NCI-H1417 (cell line): ENCODE results near the gene SUPT3H.

Experiments used
- DNase-seq, 3 experiments: peaks; one replicate each; lab custom pipeline; 2025; lab: John Stamatoyannopoulos, UW

SUPT3H gene

DNA sequence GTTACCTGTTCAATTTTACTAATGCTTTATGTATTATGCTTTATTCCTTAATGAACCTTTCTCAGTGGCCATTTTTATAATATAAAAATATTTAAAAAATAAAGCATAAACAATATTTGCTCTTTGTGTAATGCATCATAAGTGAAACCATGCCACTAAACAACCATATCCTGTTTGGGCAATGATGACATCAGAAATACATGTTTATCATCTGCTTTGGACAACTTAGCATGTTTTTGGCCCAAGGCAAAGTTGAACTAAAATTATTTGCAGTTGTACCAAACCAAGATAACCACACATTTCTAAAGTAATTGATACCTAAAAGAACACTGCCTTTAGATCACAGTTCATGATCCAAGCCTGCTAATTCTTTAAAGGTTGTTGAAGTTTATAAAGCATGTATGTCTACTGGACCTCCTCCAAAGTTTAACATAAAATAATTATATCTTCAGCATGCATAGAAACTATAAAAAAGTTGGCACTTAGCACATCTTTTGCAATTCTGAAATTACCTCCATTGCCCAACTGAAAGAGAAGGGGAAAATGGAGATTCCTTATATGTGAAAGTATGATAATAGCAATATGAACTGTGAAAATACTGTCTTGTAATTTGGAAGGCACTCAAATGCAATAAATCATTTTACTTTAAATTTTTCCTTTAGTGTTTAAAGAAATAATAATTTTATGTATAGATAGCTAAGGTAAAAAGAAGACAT lies 375.2 kb downstream of the SUPT3H start:
- no peak for DNase-seq

DNA sequence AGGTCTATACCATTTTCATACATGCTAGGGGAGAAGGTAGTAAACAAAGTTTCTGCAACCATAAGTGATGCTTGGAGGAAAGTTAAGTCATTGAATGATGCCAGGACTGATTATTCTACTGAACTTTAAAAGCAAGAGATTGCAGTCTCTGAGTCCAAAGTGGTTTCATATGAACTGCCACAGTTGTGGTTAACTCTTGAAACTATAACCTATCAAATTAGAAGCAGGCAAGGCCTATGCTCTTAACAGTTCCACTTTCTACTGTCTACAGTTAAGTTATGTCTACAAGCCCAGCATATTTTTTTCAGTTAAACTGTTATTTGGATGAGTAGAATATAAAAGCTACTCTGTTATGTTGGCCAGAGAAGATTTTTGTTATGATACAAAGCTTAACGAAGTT lies 376.1 kb downstream of the SUPT3H start:
- no peak for DNase-seq

- no peak for DNase-seq
These were observed 376.9 kb downstream of the SUPT3H start for GRCh38 chr6:45000833-45001232.

DNA sequence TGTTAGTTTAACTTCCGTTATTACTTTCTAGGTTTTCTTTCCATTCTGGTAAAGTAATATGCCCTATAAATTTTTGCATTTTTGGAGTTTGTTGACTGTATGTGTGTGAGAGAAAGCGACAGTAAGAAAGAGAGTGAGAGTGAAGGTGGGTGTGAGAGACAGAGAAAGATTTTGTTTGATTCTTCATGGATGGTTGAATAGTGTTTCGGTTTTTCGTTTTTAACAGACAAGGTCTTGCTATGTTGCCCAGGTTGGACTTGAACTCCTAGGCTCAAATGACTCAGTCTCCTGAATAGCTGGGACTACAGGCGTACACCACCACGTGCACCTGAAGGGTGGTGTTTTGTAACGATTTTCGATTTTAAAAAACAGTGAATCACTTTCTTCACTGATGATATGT lies 378.7 kb downstream of the SUPT3H start:
- DNase-seq = no peak

DNA sequence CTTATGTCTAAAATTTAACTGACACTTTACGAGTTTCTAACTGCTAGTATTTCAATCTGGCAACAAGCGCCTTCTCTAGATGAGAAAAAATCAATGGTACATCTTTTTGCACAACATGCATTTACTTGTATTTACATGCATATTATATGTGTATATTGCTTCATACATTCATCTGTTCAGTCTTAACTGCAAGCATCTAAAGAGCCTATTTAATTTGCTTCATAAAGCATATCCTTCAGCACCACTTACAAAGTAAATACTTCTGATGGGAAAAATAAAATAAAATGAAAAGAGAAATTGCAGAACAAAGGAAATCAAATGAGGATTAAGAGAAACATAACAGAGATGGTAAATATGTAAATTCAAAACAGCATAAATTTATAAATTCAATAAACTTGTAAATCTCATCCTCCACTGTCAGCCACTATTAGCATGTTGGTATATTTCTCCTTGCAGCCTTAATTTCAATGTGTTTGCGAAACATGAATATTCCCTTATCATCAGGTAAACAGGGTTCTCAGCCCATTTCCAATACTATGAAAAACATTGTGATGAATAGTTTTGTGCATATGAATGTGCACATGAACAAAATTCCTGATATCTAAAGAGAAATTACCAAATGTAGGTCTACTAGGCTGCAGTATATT lies 382.1 kb downstream of the SUPT3H start:
- DNase-seq = no peak

DNA sequence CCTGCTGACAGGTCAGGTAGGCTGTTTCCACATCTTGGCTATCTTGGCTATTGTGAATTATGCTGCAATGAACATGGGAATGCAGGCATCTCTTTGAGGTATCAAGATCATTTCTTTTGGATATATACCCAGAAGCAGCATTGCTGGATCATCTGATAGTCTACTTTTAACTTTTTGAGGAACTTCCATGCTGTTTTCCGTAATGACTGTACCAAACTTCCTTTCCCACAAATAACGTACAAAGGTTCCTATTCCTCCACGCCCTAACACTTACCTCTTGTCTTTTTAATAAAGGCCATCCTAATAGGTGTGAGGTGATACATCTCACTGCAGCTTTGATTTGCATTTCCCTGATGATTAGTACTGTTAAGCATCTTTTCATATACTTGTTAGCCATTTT lies 388.3 kb downstream of the SUPT3H start:
- DNase-seq = no peak

DNA sequence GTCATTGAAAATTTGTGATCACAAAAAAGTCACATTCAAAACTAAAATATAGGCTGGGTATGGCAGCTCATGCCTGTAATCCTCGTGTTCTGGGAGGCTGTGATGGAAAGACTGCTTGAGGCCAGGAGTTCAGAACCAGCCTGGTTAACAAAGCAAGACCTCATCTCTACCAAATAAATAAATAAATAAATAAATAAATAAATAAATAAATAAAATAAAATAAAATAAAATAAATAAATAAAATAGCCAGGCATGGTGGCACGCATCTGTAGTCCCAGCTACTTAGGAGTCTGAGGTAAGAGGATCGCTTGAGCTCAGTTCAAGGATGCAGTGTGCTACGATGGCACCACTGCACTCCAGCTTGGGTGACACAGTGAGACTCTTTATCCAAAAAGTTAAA lies 392.7 kb downstream of the SUPT3H start:
- DNase-seq = no peak

GRCh38 chr6:44983467-44984365 lies 394.0 kb downstream of the SUPT3H start:
- no peak for DNase-seq

DNA sequence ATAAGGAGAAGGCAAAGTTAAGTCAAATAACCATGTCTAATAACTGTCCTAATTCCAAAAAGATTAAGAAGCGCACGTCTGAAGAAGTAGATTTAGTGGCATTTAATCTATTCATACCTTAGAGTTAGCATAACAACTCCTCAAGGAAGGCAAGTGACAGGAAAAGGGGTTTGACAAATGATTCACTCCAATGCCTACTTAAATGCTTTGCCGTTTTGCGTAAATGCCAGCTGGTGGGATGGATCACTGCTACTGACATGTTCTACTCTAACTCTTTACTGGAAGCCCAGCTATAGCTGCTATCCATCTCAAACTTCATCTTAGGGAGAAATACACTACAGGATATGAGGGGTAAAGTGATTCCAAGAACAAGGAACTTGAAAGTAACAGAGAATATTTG lies 396.9 kb downstream of the SUPT3H start:
- no peak for DNase-seq

DNA sequence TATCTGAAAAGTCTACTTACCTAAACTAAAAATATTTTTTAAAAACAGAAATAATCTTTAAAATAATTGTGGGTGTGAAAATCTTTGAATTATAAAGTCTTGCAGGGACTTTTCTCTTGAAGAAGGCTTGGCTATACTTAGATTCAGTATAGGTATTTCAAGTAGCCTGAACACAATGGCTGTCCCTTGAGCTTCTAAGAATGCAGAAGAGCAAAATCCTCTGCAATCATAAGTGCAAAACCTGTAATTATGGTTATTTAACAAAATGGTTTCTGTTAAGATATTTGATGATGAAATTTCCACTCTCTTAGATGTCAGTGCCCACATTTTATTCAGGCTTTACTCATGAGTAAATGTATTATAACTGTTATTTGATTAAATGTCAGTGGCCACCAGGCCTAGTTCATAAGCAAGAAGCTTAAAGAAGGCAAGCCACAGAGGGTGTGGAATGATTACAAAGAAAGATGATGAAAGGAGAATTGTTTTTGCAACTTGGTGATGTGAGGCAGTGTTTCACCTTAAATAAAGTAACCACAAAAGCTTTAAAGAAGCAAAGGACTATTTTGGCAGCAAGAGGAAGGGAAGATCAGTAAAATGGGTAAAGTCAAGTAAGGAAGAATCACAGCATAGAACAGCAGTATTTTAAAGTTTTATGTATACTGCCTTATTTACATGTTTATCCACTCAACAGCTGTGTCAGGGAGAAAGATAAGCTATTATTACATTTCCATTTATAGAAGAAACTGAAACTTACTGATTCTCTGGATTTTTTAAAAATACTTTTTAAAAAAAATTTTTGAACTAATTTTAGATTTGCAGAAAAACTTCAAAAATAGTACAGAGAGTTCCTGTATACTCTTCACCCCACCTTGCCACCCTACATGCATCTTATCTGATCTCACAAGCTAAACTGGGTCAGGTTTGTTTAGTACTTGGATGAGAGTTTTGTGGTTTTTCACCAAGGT lies 400.8 kb downstream of the SUPT3H start:
- DNase-seq = no peak

DNA sequence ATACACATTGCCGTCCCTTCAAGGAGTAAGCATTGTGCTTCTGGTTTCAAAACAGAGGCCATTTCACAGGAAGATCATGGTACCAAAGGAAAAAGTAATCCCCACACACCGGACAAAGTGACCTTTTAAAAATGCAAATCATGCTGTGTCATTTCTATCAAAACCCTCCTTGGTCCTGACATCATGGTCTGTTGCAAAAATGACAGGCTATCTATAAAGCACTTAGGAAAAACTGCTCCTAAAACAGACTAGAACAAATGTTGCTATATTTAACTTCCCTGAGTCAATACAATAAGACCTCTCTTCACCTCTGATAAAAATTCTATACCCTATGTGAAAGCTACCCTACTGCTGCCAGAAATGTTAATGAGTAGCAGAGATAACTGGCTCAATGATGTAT lies 403.2 kb downstream of the SUPT3H start:
- no peak for DNase-seq

DNA sequence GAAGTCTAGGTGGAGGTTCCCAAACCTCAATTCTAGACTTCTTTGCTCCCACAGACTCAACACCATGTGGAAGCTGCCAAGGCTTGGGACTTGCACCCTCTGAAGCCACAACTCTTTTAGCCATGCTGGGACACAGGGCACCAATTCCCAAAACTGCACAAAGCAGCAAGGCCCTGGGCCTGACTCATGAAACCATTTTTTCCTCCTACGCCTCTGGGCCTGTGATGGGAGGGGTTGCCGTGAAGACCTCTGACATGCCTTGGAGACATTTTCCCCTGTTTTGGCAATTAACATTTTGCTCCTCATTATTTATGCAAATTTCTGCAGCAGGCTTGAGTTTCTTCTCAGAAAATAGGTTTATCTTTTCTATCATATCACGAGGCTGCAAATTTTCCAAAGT lies 405.0 kb downstream of the SUPT3H start:
- DNase-seq = no peak

- DNase-seq = no peak
These were observed 408.1 kb downstream of the SUPT3H start for GRCh38 chr6:44969446-44970185.

DNA sequence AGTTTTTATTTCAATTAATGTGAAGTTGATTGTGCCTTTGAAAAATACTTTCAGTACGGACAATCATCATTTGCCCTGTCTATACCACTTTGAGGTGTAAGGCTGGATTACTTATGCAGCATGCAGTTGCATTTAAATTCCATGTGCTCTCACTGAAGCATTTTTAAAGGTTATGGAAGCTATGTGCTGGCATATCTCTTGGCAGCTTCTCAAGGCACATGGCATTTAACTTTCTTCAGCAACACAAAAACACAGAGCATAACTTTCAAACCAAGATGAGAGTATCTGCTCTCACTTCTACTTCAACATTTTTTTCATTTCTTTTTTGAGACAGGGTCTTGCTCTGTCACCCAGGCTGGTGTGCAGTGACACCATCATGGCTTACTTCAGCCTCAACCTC lies 410.3 kb downstream of the SUPT3H start:
- no peak for DNase-seq

GRCh38 chr6:44966449-44967092 lies 411.2 kb downstream of the SUPT3H start:
- no peak for DNase-seq

DNA sequence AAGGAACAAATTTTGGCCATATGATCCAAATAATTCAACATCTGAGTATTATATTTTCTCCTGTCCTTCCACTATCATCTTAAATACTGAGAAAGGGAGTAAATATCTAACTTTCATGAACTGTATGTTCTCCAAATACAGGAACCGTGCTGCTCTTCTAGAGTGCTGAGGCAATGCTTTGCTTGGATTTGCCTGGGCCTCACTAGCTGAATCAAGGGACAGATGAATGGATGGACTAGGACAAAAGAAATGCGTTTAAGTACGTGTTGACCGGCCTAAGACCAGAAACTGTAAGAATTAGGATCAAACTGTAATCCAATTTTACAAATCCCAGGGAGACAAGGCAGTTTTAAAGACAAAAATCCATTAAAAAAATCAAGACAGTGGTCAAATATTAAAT lies 412.0 kb downstream of the SUPT3H start:
- no peak for DNase-seq

DNA sequence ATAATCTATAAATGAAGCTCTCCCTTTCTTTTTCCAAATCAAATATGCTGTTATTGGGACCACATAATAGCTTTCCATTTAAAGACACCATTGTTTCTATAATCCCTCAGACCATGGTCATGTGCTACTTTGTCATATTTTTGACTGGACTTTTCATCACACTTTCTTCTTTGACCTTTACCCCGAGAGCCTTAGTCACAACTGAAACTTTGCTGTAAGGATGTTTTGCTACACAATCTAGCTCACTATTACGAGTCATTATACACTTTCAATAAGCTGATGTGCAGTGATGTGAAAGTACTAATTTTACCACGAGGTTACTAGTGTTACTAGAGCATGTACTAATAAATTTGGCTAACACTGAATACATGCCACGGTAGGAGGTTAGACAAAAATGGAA lies 416.8 kb downstream of the SUPT3H start:
- DNase-seq = no peak

- DNase-seq = no peak
These were observed 418.1 kb downstream of the SUPT3H start for GRCh38 chr6:44959651-44960050.

DNA sequence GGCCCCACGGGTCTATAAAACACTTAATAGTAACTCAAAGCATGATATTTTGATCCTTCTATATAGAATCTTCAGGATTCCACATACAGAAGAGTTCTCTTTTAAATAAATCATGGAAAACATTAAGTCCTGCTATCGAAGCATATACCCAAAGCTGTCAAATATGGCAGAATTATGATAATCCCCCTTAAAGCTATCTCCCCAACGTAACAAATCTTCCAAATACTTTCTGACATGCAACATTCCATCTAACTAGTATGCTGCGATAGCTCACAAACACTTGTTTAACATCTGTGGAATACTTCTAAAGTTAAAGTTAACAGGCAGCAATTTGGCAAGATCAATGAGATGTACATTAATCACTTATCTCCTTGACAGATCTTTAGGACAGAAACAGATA lies 420.6 kb downstream of the SUPT3H start:
- no peak for DNase-seq

DNA sequence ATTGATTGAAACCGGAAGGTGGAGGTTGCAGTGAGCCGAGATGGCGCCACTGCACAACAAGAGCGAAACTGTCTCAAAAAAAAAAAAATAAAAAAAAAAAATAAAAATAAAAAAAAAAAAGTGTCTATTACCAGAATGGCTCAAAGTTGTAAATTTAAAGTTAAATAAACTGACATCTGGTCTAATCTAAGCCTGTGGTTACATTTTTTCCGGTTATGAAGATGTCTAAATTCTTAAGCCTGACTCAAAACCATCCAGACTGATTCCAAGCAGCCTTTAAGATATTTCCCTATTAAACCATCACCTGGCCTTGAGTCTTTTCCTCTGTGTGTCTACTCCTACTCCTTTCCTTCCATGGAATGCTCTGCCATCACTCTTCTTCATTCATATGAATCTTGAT lies 421.3 kb downstream of the SUPT3H start:
- DNase-seq = no peak

DNA sequence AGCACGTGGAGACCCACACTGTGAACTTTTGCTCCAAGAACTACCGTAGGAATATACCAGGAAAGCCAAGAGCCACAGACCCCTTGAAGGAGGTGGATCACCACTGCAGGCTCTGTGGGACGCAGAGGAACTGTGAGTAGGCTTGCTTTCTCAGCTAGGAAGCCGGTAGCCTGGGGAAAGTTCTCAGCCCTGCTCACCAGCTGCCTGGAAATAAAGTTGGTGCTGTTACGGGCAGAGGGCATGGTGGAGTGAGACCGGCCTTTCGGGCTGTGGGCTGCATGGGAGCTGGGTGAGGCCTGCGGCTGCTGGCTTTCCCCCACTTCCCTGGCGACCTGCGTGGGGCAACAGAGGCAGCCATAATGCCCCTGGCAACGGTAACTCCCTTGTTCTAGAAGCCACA lies 422.6 kb downstream of the SUPT3H start:
- no peak for DNase-seq
